ENCODE data around the gene ZBTB22.
"Not testable (repeated sequence)": the region's sequence is repeated elsewhere in the genome, so short reads cannot be mapped to it uniquely, and the experiment has no call there.

ZBTB22 gene

DNA sequence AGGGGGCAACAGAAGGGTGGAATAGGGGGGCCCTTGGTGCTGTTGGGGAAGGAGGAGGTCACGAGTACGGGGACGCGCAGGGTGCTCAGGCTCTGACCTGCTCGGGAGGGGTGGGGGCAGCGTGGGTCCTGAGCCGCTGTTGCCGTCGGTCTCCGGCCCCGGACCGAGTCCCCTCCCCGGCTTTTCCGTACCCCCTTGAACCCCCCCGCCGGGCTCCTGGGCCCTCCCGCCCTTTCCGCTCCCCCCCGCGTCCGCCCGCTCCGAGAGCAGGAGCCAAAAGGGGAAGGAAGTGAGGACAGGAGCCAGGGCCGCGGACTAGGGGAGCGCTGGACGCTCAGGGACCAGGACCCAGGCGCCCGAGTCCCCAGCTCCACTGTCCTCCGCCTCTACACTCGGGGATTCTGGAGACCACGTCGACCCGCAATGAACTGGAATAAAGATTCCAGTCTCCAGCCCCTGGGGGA lies 18.7 kb downstream of the ZBTB22 start, which contains the start of gene RGL2:
Gene RGL2 (minus strand): TSS at position 170 of the 464 bp plus-strand sequence. CDS start 332 bp downstream, outside the sequence.
- DNase-seq, result no peak

DNA sequence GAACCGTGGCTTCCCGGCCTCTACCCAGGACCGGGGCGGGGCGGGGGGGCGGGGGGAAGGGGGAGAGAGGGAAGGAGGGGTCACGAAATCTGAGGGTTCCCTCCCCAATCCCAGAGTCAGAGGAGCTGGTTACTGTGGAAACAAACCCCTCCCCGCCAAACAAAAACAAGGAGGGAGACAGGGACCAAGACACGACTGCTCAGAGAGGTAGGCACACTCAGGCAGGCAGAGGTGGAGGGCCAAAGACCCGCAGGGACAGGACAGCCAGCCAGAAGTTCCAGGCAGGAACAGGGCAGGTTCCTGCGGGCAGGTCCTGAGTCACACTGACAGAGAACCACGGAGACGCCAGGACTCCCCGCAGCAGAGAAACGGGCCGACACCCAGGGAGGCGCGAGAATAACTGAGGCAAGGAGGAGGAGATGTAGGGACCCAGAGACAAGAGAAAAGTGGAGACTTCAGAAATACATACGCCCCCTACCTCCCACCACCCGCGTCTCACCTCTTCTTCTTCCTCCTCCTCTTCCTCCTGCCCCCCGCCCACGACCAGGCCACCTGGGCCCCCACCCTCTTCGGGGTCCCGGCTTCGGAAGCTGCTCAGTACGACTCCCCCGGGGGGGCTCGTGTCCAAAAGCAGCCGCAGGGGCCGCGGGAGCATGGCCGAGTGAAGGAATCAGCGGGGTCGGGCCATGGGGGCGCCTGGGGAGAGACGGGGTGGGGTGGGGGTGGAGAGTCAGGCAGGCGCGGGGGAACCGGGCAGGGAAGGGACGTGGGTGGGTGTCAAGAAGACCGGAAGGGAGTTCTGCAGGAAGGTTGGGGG lies 19.4 kb downstream of the ZBTB22 start:
- DNase-seq, result peak; percentile 79

GRCh38 chr6:33297406-33297955 lies 20.1 kb downstream of the ZBTB22 start:
- no peak for DNase-seq

DNA sequence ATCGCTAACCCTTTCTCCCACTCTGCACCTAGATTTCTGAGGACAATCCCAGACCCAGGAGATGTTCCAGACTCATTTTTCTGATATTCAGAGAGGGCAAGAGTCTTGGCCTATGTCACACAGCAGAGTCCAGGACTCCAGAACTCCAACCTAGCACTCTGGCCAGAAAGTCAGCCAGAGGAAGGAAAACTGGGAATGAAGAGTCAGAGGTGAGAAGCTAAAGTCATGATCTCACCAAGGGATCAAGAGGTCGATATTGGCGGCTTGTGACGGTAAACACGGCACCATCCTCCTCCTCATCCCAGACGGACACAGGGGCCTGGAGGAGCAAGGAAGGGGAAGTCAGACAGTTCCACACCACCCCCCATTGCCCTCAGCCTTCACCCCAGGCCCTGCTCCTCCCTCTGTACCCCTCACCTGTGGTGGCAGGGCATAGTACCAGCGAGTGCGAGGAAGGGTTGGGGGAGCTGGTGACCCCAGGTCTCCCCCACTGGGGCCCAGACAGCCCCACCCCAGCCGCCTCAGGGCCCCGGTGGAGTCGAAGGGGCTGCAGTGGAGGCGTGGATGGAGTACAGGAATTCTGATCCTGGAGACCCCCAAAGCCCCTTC lies 20.6 kb downstream of the ZBTB22 start:
- no peak for DNase-seq

- DNase-seq, result no peak
Observed at GRCh38 chr6:33295621-33296369, 21.7 kb downstream of the ZBTB22 start.

DNA sequence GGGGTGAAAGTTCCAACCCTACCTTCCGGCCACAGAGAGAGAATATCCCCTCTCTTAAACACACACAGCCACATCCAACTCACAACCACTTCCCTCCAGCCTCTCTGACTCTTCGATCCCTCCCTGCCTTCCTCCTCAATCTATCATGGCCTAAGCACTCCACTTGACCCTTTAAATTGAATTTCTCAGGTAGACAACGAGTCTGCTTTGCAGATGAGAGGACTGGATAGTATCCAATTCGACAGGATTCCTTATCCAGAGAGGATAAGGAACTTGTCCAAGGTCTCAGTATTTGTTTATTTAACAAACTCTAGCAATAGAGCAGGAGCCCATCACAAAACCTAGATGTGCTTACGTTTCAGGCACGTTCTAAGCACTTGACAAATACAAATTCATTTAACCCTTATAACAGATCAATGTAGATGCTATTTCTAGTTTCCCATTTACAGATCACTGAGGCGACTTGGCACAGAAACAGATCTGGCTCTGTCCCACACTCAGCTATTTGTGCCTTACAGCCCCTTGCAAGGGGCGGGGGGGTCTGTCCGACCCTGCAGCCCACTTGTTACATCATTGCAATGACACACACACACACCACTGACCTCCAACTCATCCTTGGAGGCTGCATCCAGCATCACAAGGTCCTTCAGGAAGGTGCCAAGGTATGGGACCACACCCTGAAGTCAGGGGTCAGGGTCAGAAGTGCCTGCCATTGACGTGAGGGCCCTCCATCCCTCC lies 23.3 kb downstream of the ZBTB22 start:
- DNase-seq, result no peak

DNA sequence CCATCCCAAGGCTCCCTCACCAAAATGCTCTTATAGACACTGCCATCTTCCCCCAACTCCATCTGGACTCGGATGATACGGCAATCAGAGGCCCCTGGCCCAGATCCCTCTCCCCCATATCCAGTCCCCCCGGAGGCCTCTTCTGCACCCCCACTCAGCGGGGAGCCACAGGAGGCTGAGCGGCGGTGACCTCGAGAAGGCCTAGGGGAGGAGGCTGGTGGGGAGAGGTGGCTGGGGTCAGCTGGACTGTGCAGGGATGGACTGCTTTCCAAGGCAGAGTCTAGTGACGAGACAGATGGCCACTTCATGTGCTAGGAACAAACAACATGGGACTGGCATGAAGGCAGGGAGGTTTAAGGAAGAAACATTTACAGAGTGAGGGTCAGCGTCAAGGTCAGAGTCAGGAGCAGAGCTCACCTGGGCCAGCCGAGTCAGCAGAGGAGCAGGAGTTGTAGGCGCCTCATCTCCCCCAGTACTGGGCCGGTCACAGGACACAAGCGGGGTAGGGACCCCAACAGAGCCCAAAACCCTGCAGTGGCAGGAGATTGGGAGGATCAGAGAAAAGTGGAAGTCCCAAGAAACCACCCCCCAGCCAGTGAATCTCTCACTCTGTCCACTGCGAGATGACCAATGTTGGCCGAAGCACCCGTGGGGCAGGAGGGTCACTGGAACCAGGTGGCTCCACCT lies 24.4 kb downstream of the ZBTB22 start:
- DNase-seq, result no peak

- DNase-seq, result no peak
Observed at GRCh38 chr6:33290459-33290858, 27.1 kb downstream of the ZBTB22 start.

- no peak for DNase-seq
Observed at GRCh38 chr6:33289784-33290315, 27.7 kb downstream of the ZBTB22 start.

DNA sequence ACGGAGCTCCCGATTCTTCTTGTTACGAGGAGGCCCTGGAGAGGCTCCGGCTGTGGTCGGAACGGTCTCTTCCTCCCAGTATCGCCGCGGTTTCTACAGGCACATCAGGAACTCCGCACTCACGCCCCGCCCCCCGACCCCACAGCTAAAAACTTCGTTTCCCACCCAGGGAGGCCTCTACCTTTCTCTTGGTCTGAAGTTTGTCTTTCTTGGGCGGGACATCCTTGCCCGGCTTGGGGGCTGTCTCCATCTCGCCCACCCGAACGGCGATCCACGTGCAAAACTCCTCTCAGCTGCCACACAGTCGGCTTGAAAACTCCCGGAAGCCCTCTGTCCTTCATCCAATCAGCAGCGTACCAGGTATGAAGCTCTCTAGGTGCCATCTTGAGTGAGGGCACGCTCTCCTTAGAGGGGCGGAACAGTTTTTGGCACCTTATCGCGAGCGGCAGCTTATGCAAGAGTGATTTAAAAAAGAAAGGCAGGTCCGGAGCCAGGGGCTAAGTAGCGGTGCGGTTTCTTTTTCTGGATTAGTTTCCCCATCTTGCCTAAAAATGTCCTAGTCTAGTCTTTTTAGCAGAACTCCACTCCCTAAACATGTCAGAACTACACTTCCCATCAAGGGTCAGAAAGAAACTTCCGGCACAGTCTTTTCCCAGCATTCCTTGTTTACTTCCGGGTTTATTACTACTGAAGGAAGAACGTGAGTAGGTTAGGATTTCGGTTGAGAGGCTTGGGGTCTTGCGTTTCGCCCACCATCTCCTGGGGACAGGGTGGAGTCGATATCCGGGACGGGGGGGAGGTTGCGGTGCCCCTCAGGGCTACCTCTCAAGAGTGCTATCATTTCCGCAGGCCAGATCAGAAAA lies 28.4 kb downstream of the ZBTB22 start, which contains the start of the genes PFDN6 and WDR46:
Gene PFDN6 (plus strand): TSS at position 681 of the 863 bp plus-strand sequence. CDS start 256 bp downstream, outside the sequence.
Gene WDR46 (minus strand): TSS at position 319 of the 863 bp plus-strand sequence. CDS start 69 bp downstream, at position 250.
- peak; percentile 77 for DNase-seq

DNA sequence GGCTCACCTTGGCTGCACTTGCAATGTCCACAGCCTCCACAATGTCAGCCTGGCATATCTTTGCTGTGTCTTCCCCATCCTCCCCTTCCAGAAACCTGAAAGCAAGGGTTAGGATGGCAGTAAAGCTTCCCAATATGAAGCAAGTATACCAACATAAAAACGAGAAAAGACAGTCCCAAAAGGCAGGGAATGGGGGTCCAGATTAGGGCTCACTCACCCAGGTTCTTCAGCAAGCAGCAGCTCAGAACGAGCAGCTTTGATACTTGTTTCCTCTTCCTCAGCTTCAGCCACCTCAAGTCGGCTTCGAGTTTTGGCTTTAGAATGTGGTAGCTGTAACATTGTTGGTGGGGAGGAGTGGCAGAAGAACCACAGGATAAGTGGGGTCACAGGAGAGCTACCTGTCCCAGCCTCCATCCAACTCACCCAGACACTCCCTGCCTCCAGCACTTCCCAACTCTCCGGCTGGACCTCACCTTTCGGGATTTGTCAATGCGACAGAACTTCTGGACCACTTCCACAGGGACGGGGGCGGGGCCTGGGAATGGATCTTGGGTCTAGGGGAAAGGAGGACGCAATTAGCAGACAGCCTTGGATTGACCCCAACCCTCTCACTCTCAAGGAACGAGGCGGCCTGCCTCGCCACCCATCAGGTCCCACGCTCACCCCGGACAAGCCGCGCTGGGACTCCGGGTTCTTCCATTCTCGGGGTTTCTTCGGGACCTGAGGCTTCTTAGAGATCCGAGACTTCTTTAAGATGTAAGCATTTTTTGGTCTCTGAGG lies 29.2 kb downstream of the ZBTB22 start:
- DNase-seq, result no peak

GRCh38 chr6:33286946-33287914 lies 30.3 kb downstream of the ZBTB22 start:
- no peak for DNase-seq

DNA sequence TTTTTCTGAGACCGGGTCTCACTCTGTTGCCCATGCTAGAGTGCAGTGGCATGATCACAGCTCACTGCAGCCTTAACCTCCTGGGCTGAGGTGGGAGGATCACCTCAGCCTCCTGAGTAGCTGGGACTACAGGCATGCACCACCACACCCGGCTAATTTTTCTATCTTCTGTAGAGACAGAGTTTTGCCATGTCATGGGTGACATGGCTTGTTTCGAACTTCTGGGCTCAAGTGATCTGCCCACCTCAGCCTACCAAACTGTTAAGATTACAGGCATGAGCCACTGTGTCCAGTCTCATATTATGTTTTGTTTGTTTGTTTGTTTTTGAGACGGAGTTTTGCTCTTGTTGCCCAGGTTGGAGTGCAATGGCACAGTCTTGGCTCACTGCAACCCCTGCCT lies 32.3 kb downstream of the ZBTB22 start:
- not testable (repeated sequence) for DNase-seq

- DNase-seq, result no peak
Observed at GRCh38 chr6:33280539-33280938, 37.0 kb downstream of the ZBTB22 start.

- DNase-seq, result peak; percentile 32
Observed at GRCh38 chr6:33279971-33280511, 37.5 kb downstream of the ZBTB22 start.

- DNase-seq, result no peak
Observed at GRCh38 chr6:33279257-33279695, 38.3 kb downstream of the ZBTB22 start.

DNA sequence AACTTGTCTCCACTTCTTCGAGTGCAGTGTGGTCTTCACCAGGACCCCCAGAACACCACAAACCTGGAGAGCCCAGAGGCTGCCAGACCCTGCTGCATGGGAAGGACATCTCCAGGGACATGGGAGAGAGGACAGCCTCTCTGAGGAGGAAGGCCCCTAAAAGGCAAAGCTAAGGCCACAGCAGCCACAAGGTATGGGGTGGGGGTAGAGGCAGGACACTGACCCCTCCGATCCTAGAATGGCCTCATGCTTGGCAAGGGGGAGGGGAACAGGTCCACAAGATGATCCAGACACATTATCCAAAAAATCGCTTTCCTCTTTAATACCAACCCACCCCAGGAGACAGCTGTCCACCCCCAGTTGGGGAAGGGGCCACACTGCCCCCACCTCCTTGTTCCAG lies 38.7 kb downstream of the ZBTB22 start:
- DNase-seq, result no peak

DNA sequence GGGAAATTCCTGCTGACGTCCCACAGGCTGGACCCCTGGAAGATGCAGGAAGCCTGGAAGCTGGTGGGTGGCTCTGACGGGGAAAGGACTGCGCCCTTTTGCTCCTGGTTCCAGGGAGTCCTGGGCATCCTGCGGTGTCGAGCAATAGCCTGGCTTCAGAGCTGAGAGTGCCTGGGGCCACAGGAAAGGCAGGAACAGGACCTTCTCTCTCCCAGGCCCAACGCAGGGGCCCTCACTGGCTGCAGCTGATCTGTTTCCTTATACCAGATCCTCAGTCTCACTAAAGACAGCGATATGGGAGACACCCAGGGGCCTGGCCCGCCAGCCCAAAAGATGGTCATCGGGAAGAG lies 39.2 kb downstream of the ZBTB22 start:
- DNase-seq, result no peak

Data from T1000 (cell line).